ENCODE results near the gene CYP46A1.

The CYP46A1 gene

DNA sequence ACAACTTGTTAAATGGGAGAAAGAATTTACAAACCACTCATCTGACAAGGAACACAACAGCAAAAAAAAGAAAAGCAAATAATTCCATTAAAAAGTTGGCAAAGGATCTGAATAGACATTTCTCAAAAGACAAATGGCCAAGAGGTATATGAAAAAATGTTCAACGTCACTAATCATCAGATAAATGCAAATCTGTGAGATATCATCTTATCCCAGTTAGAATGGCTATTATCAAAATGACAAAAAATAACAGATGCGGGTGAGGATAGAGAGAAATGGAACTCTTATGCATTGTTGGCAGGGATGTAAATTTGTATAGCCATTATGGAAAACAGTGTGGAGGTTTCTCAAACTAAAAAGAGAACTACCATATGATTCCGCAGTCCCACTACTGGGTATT lies 29.9 kb downstream of the CYP46A1 start:
- TF ChIP-seq CTCF (IDR thresholded peaks at IDR 0.05; ENCODE audit: control insufficient read depth, extremely low read depth, insufficient read depth), result no peak
- no peak for DNase-seq (ENCODE audit: low read depth)
- H3K4me3 ChIP-seq (ENCODE audit: low read depth, low read length), result no peak overlapping the region

DNA sequence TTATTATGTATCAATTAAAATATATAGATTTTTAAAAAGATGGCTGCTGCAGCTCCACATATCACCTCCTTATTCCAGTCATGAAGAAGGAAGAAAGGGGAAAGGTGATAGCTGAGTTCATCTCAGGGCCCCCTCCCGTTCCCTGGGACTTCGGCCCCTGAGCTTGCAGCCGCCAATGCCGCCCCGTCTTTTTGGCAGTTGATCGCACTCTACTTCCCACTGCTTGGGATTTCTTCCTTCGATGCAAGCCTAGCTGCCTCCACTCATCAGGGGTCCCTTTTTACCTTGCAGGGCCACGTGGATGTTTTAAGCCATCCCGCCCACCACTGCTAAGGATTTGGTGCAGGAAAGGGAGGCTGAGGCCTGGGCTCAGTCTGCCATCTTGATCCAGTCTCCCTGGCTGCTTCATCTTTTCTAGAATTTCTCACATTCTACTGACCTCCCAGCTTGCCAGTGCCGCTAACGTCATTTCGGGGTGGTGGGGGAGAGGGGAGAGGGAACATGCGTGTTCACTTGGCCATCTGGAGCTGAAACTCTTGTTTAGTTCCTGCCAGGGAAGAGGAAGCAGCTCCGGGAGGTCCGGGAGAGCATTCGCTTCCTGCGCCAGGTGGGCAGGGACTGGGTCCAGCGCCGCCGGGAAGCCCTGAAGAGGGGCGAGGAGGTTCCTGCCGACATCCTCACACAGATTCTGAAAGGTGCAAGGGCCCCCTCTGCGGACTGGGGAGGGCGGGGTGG lies 31.3 kb downstream of the CYP46A1 start:
- TF ChIP-seq CTCF (IDR thresholded peaks at IDR 0.05; ENCODE audit: control insufficient read depth, extremely low read depth, insufficient read depth), result no peak
- DNase-seq (ENCODE audit: low read depth), result no peak
- no peak overlapping the region for H3K4me3 ChIP-seq (ENCODE audit: low read depth, low read length)

DNA sequence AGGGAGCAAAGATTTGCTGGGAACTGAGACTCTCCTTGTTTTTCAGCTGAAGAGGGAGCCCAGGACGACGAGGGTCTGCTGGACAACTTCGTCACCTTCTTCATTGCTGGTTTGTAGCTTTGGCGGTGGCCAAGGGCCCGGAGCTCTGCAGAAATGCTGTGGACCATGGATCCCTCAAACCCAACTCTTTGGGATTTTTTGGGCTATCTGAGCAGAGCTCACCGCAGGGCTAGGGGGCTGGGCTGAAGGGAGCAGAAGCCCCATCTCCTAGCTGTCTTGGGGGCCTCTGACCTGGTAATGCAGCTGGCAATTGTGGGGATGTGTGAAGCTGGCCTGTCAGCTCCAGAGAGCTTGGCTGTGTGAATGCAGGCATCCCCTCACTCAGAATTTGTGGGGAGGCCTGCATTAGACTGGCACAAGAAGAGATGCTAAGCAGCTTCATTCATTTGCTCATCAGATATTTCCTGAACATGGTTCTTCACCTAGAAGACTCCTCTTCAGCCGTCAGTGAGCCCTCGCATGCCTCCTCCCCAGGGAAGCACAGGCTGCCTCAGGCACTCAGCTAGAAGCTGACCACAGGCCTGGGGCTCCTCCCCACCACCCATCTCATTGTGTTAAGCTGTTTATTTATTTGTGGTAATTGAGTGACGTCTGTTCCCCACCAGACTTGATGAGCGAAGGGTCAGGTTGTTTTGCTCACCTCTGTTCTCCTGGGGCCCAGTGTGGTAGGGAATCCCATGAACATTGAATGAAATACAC lies 32.2 kb downstream of the CYP46A1 start:
- H3K4me3 ChIP-seq (ENCODE audit: low read depth, low read length), result no peak overlapping the region
- DNase-seq (ENCODE audit: low read depth), result no peak
- TF ChIP-seq CTCF (IDR thresholded peaks at IDR 0.05; ENCODE audit: control insufficient read depth, extremely low read depth, insufficient read depth), result no peak

DNA sequence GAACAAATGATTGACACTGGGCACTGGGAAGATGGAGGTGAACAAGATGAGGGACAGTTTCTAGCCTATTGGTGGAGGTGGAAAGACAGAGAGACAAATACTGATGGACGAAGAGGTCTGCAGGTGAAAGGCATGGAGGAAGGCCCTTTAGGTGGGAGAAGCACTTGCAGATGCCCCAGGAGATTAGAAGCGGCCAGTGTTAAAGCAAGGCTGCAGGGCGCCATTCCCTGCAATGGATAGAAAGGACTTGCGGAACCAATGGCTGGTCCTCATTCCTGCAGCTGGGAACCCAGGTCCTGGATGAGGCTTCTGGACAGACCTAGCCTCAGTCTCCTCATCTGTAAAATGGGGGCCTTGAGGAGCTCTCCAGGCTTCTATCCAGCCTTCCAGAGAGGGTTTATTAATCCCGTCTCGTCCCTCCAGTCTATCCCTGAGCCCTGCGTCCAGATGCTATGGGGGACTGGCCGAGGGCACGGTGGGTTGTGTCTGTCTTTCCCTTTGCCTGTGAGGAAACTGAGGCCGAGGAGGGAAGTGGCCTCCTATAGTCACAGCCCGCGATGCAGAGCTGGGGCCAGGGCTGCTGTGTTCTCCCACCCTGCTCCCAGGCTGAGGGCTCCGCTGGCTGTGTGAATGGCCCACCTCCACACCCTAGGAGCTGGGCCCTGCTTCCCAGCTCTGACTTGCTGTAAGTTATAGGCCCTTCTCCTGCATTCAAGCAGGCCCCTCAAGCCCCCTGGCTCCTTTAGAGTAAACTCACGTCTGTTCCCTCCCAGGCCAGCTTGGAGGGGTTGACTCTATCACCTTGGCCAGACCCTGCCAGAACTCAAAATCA lies 33.0 kb downstream of the CYP46A1 start:
- TF ChIP-seq CTCF (IDR thresholded peaks at IDR 0.05; ENCODE audit: control insufficient read depth, extremely low read depth, insufficient read depth), result no peak
- DNase-seq (ENCODE audit: low read depth), result no peak
- H3K4me3 ChIP-seq (ENCODE audit: low read depth, low read length), result no peak overlapping the region

- no peak for TF ChIP-seq CTCF (IDR thresholded peaks at IDR 0.05; ENCODE audit: control insufficient read depth, extremely low read depth, insufficient read depth)
Observed at GRCh38 chr14:99717682-99718013, 33.5 kb downstream of the CYP46A1 start.

DNA sequence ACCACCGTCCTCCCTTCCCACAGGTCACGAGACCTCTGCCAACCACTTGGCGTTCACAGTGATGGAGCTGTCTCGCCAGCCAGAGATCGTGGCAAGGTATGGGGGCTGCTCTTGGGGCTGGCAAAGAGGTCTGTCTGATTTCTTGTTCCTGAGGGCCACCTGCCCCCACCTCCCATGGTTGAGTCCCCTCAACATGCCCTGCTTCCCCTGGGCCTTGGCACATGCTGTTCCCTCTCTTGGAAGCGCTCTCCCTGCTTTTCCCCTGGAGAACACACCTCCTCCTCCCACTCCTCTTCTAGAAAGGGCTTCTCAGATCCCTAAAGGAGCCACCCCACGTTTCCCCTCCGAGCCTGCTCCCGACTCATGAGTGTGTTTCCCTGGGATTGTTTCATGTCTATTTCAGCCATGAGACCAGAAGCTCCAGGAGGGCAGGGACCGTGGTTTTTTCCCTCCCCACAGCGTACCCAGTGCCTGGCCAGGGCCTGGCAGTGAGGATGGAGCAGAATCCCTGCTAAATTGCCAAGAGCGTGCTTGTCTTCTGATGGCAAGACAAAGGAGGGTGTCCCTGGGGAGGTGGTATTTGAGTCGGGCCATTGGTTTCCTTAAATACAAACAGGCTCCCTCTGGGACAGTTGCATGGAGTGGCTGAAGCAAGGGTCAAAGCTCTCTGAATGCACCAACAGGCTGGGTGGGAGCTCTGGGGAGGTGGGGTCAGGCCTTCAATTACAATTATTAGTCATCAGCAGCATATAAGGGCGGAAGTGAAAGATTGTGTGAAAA lies 34.1 kb downstream of the CYP46A1 start:
- no peak for TF ChIP-seq CTCF (IDR thresholded peaks at IDR 0.05; ENCODE audit: control insufficient read depth, extremely low read depth, insufficient read depth)
- DNase-seq (ENCODE audit: low read depth), result no peak
- H3K4me3 ChIP-seq (ENCODE audit: low read depth, low read length), result no peak overlapping the region

More at GRCh38 chr14:99717682-99718013, 33.5 kb downstream of the CYP46A1 start:
- no peak overlapping the region for H3K4me3 ChIP-seq (ENCODE audit: low read depth, low read length)
- no peak for DNase-seq (ENCODE audit: low read depth)

All from LNCaP clone FGC (cell line).